ENCODE measurements around the gene ADAM29.

The ADAM29 gene

GRCh38 chr4:174929346-174929745 is 11.2 kb downstream of the ADAM29 start:
- no peaks in the 10 kb centered on the region for H3K36me3 ChIP-seq (ENCODE audit: control insufficient read depth in 1 of 2, insufficient read depth in 2 of 2, low read length in 2 of 2)
- H3K9ac ChIP-seq (ENCODE audit: low read length), result no peak overlapping the region
- no peak overlapping the region for H2AK5ac ChIP-seq (ENCODE audit: low read length)
- peaks cover 2 to 3% of the 10 kb centered on the region in 2 experiments for H3K4me1 ChIP-seq (ENCODE audit: control insufficient read depth in 1 of 2, insufficient read depth in 2 of 2, low read length in 2 of 2)
- no peak overlapping the region for H3K4me2 ChIP-seq (ENCODE audit: low read length)
- H3K4ac ChIP-seq (ENCODE audit: low read depth, low read length), result no peak overlapping the region
- no CpG with 5 or more reads among the region's 6 CpGs for WGBS (ENCODE audit: extremely low coverage, insufficient coverage, insufficient read length)
- H3K79me1 ChIP-seq (ENCODE audit: low read length), result peaks cover 1% of the 10 kb centered on the region
- H3K79me2 ChIP-seq (ENCODE audit: control insufficient read depth, insufficient read depth, low read length, poor library complexity), result no peaks in the 10 kb centered on the region
- H2AFZ ChIP-seq (ENCODE audit: insufficient read depth, low read length, poor library complexity), result no peak overlapping the region
- H4K8ac ChIP-seq (ENCODE audit: low read depth, low read length), result peak overlapping the region; percentile 34
- no peaks in the 10 kb centered on the region for H3K27me3 ChIP-seq (ENCODE audit: insufficient read depth, low read length)
- no peak overlapping the region for H4K91ac ChIP-seq (ENCODE audit: low read depth, low read length)
- no peak overlapping the region for H3K18ac ChIP-seq (ENCODE audit: low read length)
- no peak overlapping the region for H3K14ac ChIP-seq (ENCODE audit: low read length)
- DNase-seq, result no peak
- no peak overlapping the region for H2BK5ac ChIP-seq (ENCODE audit: low read depth, low read length, poor library complexity)
- no peak overlapping the region for H2BK12ac ChIP-seq (ENCODE audit: low read length)
- no peak overlapping the region for H4K12ac ChIP-seq (ENCODE audit: low read depth, low read length)
- H3K9me3 ChIP-seq (ENCODE audit: insufficient read depth, low read depth, low read length), result no peaks in the 10 kb centered on the region
- H3K4me3 ChIP-seq (ENCODE audit: low read depth, low read length), result no peak overlapping the region
- no peak overlapping the region for H3K27ac ChIP-seq (ENCODE audit: low read depth, low read length)
- no peak overlapping the region for H3K23ac ChIP-seq (ENCODE audit: low read length)
- H2BK120ac ChIP-seq (ENCODE audit: insufficient read depth, low read length, poor library complexity), result no peak overlapping the region

DNA sequence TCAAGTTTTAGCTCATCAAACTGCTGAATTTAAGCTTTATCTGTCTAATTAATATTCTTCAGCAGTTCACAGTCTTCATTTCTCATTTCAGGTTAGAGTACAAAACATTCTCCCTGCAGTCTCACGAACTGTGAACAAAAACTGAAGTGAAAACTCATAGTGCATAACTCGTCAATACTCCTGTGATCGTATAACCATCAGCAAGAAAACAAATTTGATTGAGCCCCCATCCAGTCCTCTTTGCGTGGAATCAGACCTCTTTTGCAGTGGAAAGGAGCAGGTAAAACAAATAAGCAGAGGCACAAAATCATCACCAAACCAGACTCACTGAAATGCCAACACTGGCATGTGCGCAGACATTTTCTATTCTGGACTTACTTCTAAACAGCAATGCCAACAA is 12.7 kb downstream of the ADAM29 start:
- Histone ChIP-seq H2BK12ac (ENCODE audit: low read length) (no peak overlapping the region), H4K12ac (ENCODE audit: low read depth, low read length) (no peak overlapping the region), H3K18ac (ENCODE audit: low read length) (no peak overlapping the region), H2BK5ac (ENCODE audit: low read depth, low read length, poor library complexity) (no peak overlapping the region), H4K8ac (ENCODE audit: low read depth, low read length) (no peak overlapping the region), H3K4me1 (ENCODE audit: control insufficient read depth in 1 of 2, insufficient read depth in 2 of 2, low read length in 2 of 2) (peaks cover 2 to 3% of the 10 kb centered on the region in 2 experiments), H3K4me2 (ENCODE audit: low read length) (no peak overlapping the region), H3K14ac (ENCODE audit: low read length) (no peak overlapping the region), H3K36me3 (ENCODE audit: control insufficient read depth in 1 of 2, insufficient read depth in 2 of 2, low read length in 2 of 2) (no peaks in the 10 kb centered on the region), H2AFZ (ENCODE audit: insufficient read depth, low read length, poor library complexity) (no peak overlapping the region), H3K79me2 (ENCODE audit: control insufficient read depth, insufficient read depth, low read length, poor library complexity) (no peaks in the 10 kb centered on the region), H3K27ac (ENCODE audit: low read depth, low read length) (no peak overlapping the region), H2AK5ac (ENCODE audit: low read length) (no peak overlapping the region), H3K23ac (ENCODE audit: low read length) (no peak overlapping the region), H3K79me1 (ENCODE audit: low read length) (peaks cover 1% of the 10 kb centered on the region), H3K4me3 (ENCODE audit: low read depth, low read length) (no peak overlapping the region), H3K9ac (ENCODE audit: low read length) (no peak overlapping the region), H4K91ac (ENCODE audit: low read depth, low read length) (no peak overlapping the region), H3K27me3 (ENCODE audit: insufficient read depth, low read length) (no peaks in the 10 kb centered on the region), H3K9me3 (ENCODE audit: insufficient read depth, low read depth, low read length) (no peaks in the 10 kb centered on the region), H3K4ac (ENCODE audit: low read depth, low read length) (no peak overlapping the region), H2BK120ac (ENCODE audit: insufficient read depth, low read length, poor library complexity) (no peak overlapping the region)
- DNase-seq, result no peak
- WGBS (ENCODE audit: extremely low coverage, insufficient coverage, insufficient read length), result no CpG with 5 or more reads among the region's 5 CpGs

DNA sequence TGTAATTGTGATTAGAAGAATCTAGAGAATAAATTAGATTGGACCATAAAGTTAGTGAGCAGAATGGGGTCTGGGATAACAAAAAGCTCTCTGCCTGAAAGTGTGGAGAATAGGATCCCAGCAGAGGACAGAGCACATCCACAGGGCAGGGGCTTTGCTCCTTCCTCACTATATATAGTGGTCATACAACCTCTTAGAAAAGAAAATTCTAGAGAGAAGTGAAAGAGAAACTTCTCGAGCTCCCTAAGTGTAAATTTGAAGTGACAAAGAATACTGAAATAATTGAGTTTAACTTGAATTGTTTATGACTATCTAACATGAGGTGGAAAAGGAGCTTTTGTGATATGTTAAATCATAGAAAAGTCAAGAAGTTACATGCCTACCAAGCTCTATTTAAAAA is 14.9 kb downstream of the ADAM29 start:
- Histone ChIP-seq H2BK5ac (ENCODE audit: low read depth, low read length, poor library complexity) (no peak overlapping the region), H4K12ac (ENCODE audit: low read depth, low read length) (no peak overlapping the region), H3K27ac (ENCODE audit: low read depth, low read length) (no peak overlapping the region), H2AFZ (ENCODE audit: insufficient read depth, low read length, poor library complexity) (no peak overlapping the region), H2BK12ac (ENCODE audit: low read length) (no peak overlapping the region), H3K23ac (ENCODE audit: low read length) (no peak overlapping the region), H3K9me3 (ENCODE audit: insufficient read depth, low read depth, low read length) (no peaks in the 10 kb centered on the region), H3K36me3 (ENCODE audit: control insufficient read depth in 1 of 2, insufficient read depth in 2 of 2, low read length in 2 of 2) (no peaks in the 10 kb centered on the region), H2AK5ac (ENCODE audit: low read length) (no peak overlapping the region), H3K9ac (ENCODE audit: low read length) (no peak overlapping the region), H3K4me3 (ENCODE audit: low read depth, low read length) (no peak overlapping the region), H2BK120ac (ENCODE audit: insufficient read depth, low read length, poor library complexity) (no peak overlapping the region), H3K18ac (ENCODE audit: low read length) (no peak overlapping the region), H3K4me2 (ENCODE audit: low read length) (no peak overlapping the region), H3K27me3 (ENCODE audit: insufficient read depth, low read length) (no peaks in the 10 kb centered on the region), H3K14ac (ENCODE audit: low read length) (no peak overlapping the region), H3K79me1 (ENCODE audit: low read length) (peaks cover 1% of the 10 kb centered on the region), H3K79me2 (ENCODE audit: control insufficient read depth, insufficient read depth, low read length, poor library complexity) (no peaks in the 10 kb centered on the region), H3K4me1 (ENCODE audit: control insufficient read depth in 1 of 2, insufficient read depth in 2 of 2, low read length in 2 of 2) (no peaks in the 10 kb centered on the region), H3K4ac (ENCODE audit: low read depth, low read length) (no peak overlapping the region), H4K91ac (ENCODE audit: low read depth, low read length) (no peak overlapping the region), H4K8ac (ENCODE audit: low read depth, low read length) (no peak overlapping the region)
- no CpG with 5 or more reads among the region's 1 CpG for WGBS (ENCODE audit: extremely low coverage, insufficient coverage, insufficient read length)
- no peak for DNase-seq

- Histone ChIP-seq H3K4ac (ENCODE audit: low read depth, low read length) (no peak overlapping the region), H3K14ac (ENCODE audit: low read length) (no peak overlapping the region), H2BK12ac (ENCODE audit: low read length) (no peak overlapping the region), H2AK5ac (ENCODE audit: low read length) (no peak overlapping the region), H4K12ac (ENCODE audit: low read depth, low read length) (no peak overlapping the region), H3K23ac (ENCODE audit: low read length) (no peak overlapping the region), H3K9ac (ENCODE audit: low read length) (no peak overlapping the region), H2BK5ac (ENCODE audit: low read depth, low read length, poor library complexity) (no peak overlapping the region), H3K9me3 (ENCODE audit: insufficient read depth, low read depth, low read length) (no peaks in the 10 kb centered on the region), H3K79me1 (ENCODE audit: low read length) (peaks cover under 1% of the 10 kb centered on the region), H2AFZ (ENCODE audit: insufficient read depth, low read length, poor library complexity) (no peak overlapping the region), H2BK120ac (ENCODE audit: insufficient read depth, low read length, poor library complexity) (no peak overlapping the region), H3K36me3 (ENCODE audit: control insufficient read depth in 1 of 2, insufficient read depth in 2 of 2, low read length in 2 of 2) (no peaks in the 10 kb centered on the region), H3K27ac (ENCODE audit: low read depth, low read length) (no peak overlapping the region), H3K27me3 (ENCODE audit: insufficient read depth, low read length) (no peaks in the 10 kb centered on the region), H3K79me2 (ENCODE audit: control insufficient read depth, insufficient read depth, low read length, poor library complexity) (no peaks in the 10 kb centered on the region), H3K18ac (ENCODE audit: low read length) (no peak overlapping the region), H4K8ac (ENCODE audit: low read depth, low read length) (no peak overlapping the region), H3K4me1 (ENCODE audit: control insufficient read depth in 1 of 2, insufficient read depth in 2 of 2, low read length in 2 of 2) (no peaks in the 10 kb centered on the region), H3K4me2 (ENCODE audit: low read length) (no peak overlapping the region), H3K4me3 (ENCODE audit: low read depth, low read length) (no peak overlapping the region), H4K91ac (ENCODE audit: low read depth, low read length) (no peak overlapping the region)
- WGBS (ENCODE audit: extremely low coverage, insufficient coverage, insufficient read length), result 100% methylated on average over 1 of the region's 4 CpGs
- no peak for DNase-seq
Measured at GRCh38 chr4:174934360-174934759, 16.2 kb downstream of the ADAM29 start.
